AG08396 (cell line): ENCODE results near the gene CC2D1A.
"Not testable (repeated sequence)": the region's sequence is repeated elsewhere in the genome, so short reads cannot be mapped to it uniquely, and the experiment has no call there.

Source experiments
- DNase-seq: peaks from one replicate; pipeline ENCODE4 v3.0.0; 2012; ENCODE audit warnings: low spot score, mixed read lengths

The CC2D1A gene

DNA sequence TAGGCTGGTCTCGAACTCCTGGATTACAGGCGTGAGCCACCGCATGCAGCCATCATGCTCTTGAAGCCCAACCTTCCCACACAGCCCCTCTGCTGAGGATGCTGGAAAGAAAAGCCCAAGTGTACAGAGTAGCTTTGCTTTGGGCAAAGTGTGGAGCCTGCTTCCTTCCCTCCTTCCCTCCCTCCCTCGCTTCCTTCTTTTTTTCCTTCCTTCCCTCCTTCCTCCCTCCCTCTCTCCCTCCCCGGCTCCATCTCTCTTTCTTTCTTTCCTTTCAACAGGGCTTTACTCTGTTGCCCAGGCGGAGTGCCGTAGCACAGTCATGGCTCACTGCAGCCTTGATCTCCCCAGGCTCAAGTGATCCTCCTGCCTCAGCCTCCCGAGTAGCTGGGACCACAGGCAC, 2.7 kb downstream of the CC2D1A start:
- DNase-seq = no peak

DNA sequence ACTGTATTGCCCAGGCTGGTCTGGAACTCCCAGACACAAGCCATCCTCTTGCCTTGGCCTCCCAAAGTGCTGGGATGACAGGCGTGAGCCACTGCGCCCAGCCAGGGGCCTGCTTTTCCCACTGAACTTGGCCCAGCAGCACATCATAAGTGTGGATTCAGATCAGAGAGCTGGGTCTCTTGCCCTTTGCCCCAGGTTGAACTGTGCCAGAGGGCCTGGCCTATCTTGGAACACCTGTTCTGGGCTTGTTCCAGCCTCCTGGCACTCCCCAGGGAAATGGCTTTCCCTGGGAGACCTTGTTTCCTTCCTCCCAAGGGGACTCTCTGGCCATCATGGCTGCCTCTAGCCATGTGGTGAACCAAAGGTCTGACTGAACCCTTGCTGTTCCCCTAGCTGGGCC, 3.4 kb downstream of the CC2D1A start:
- DNase-seq = no peak

DNA sequence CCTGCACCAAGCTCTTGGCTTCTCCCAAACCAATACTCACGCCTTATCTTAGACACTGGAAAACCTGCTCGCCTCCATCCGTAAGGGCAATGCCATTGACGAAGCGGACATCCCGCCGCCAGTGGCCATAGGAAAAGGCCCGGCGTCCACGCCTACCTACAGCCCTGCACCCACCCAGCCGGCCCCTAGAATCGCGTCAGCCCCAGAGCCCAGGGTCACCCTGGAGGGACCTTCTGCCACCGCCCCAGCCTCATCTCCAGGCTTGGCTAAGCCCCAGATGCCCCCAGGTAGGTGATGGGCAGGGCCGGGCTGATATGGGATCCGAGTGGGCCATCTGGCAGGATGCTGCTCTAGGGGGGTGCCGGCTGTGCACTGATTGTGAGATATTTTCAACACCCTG, 7.4 kb downstream of the CC2D1A start:
- DNase-seq = no peak

DNA sequence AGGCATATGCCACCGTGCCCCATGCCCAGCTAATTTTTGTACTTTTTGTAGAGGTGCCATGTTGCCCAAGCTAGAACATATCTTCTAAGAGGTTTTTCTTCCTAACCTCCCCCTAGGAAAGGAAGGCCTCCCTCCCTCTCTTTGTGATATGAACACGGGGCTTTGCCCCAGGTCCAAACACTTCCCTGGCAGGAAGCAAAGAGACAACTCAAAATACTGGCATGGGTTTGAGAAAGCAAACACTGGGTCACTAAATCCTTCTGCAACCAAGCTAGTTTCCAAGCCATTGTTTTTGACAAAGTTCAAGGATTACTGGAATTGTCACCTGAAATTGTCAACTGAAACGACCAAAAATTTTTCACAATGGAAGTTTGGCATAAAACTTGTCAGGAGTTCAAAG, 8.8 kb downstream of the CC2D1A start:
- no peak for DNase-seq

DNA sequence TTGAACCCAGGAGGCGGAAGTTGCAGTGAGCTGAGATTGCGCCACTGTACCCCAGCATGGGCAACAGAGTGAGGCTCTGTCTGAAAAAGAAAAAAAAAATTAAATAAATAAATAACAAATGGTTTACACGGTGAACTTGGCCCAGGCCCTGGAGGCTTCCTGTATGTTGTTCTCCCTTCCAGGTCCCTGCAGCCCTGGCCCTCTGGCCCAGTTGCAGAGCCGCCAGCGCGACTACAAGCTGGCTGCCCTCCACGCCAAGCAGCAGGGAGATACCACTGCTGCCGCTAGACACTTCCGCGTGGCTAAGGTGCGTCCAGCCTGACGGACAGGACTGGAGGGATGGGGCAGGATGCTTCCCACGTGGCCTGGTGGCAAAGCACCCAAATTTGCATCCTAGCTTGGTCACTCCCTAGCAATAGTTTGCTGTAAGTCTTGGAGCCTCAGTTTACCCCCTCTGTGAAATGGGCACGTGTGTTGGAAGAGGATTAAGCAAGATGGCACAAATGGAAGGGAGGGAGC, 11.9 kb downstream of the CC2D1A start:
- DNase-seq = no peak

DNA sequence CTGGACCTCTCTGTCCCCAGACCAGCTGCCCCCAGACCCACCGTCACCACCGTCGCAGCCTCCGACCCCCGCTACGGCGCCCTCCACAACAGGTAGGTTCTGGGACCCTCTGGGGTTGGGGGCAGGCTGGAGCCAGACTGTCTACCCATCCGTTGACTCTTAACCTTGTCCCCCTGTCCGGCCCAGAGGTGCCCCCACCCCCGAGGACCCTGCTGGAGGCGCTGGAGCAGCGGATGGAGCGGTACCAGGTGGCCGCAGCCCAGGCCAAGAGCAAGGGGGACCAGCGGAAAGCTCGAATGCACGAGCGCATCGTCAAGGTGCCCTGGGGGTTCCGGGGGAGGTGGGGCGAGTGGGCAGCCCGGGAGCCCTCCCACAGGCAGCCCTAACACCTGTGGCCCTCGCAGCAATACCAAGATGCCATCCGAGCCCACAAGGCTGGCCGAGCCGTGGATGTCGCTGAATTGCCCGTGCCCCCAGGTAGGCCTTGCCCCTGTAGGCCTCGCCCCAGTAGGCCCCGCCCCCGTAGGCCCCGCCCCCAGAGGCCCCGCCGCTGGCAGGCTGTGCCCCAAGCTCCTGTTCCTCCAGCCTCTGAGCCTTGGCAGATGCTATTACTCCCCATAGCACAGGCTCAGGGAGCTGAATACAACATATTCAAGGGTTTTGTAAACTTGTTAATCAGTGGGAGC, 12.9 kb downstream of the CC2D1A start:
- no peak for DNase-seq

DNA sequence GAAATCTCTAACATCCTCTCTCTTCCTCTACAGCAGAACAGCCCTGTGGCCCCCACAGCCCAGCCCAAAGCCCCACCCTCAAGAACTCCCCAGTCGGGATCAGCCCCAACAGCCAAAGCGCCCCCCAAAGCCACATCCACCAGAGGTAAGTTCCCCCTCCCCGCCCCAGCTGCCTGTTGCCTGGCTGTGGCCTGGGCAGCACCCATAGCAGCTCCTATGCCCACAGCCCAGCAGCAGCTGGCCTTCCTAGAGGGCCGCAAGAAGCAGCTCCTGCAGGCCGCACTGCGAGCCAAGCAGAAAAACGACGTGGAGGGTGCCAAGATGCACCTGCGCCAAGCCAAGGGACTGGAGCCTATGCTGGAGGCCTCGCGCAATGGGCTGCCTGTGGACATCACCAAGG, 14.5 kb downstream of the CC2D1A start:
- DNase-seq = no peak

DNA sequence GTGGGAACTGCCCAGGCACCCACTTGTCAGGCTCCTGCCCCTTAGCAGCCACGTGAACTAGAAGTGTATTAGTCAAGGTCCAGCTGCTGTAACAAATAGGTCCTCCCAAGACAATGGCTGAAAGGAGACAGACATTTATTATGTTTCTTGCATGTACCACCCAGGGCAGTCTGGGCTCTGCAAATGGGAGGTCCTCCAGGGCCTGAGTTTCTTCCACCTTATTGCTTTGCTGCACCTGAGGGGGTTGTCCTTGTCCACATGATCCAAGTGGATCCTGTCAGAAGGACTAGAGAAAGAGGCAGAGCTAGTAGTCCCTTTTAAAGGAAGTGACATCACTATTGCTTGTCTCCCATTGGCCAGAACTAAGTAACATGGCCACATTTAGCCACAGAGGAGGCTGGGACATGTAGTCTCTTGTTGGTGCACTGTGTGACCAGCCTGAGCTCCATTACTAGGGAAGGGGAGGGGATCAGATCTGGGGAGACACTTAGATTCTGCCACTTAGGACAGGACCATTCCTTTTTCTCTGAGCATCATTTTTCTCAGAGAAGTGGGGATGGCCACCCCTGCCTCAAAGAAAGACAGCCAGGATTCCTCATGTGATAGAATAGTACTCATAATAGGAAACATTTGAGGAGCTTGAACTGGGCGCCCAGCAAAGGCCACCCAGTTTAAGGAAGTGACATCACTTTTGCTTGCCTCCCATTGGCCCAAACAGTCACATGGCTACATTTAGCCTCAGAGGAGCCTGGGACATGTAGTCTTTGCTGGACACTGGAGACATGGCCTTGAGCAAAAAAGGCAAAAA, 15.1 kb downstream of the CC2D1A start:
- DNase-seq = peak; percentile 73

DNA sequence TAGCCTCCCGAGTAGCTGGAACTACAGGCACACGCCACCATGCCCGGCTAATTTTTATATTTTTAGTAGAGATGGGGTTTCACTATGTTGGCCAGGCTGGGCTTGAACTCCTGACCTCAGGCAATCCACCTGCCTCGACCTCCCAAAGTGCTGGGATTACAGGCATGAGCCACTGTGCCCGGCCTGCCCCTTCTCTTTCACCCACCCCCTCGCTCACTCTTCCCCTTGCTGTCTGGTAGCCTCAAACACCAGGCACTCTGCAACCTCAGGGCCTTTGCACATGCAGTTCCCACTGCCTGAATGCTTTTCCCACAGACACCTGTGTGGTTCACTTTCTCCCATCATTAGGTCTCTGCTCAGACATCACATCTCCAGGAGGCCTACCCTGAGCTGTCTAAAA, 16.1 kb downstream of the CC2D1A start:
- DNase-seq = not testable (repeated sequence)

DNA sequence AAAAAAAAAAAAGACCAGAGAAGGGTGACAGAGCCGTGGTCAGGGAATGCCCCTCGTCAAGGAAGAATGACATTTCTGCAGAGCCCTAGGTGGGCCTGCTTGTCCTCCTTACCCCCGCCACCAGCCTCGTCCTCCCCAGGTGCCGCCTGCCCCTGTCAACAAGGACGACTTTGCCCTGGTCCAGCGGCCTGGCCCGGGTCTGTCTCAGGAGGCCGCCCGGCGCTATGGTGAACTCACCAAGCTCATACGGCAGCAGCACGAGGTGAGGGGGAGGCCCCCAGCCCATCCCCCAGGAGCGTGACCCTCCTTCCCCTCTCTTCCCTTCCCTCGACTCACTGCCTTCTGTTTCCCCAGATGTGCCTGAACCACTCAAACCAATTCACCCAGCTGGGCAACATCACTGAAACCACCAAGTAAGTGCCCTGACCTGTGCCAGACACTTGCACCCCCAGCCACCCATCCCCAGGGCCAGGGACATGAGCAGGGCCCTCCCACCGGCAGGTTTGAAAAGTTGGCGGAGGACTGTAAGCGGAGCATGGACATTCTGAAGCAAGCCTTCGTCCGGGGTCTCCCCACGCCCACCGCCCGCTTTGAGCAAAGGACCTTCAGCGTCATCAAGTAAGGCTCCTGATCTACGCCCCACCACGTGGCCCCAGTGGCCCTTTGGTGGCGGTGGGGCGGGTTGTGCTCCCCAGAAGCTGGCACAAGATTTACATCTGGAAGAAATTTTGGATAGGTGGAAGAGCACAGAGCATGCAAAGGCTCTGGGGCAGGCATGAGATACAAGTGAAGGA, 17.4 kb downstream of the CC2D1A start:
- DNase-seq = no peak

DNA sequence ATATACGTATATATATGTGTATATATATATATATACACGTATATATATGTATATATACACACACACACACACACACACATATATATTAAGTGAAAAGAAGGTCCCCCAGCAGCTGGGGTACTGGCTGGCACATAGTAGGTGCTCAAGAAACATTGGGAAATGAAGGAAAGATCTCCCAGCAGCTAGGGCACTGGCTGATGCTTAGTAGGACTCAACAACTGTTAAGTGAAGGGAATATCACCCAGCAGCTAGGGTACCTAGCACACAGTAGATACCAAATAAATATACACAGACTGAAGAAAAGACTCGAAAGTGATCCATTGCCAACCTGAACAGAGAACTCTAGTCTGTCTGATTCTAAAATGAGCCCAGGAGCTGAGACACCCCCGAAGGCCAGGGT, 20.0 kb downstream of the CC2D1A start:
- no peak for DNase-seq

DNA sequence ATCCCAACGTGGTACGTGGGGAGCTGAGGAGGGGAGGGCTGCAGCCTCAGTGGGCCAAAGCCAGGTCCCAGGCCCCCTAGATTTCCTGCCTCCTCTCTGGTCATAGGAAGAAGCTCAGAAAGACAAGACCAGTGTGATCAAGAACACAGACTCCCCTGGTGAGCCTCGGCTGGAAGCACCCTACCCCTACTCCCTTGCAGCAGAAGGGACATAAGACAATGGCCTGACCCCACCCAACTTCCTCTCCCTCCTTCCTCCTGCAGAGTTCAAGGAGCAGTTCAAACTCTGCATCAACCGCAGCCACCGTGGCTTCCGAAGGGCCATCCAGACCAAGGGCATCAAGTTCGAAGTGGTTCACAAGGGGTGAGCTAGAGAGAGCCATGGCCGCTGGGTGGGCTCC, 20.7 kb downstream of the CC2D1A start:
- no peak for DNase-seq

DNA sequence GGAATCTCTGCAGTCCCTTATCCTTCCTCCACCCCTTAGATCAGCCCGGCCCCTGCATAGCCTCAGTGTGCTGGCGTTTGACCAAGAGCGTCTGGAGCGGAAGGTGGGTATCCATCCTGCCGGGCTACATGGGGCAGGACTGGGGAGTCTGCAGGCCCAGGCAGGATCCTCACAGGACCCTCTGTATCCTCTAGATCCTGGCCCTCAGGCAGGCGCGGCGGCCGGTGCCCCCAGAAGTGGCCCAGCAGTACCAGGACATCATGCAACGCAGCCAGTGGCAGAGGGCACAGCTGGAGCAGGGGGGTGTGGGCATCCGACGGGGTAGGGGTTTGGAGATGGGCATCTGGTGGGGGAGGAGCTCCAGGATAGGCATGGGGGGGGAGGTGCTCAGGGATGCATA, 23.3 kb downstream of the CC2D1A start:
- peak; percentile 14 for DNase-seq

DNA sequence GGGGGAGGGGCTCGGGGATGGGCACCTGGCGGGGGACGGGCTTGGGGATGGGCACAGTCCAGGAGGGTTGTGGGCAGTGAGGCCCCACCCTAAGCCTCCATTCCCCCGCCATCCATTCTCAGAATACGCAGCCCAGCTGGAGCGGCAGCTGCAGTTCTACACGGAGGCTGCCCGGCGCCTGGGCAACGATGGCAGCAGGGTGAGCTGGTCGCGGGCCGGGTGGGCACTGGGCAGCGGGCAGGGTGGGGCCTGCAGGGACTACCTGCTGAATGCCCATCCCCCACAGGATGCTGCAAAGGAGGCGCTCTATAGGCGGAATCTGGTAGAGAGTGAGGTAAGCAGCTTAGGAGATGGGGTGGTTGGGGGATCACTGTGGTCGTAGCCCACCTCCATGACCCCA, 24.0 kb downstream of the CC2D1A start:
- no peak for DNase-seq

DNA sequence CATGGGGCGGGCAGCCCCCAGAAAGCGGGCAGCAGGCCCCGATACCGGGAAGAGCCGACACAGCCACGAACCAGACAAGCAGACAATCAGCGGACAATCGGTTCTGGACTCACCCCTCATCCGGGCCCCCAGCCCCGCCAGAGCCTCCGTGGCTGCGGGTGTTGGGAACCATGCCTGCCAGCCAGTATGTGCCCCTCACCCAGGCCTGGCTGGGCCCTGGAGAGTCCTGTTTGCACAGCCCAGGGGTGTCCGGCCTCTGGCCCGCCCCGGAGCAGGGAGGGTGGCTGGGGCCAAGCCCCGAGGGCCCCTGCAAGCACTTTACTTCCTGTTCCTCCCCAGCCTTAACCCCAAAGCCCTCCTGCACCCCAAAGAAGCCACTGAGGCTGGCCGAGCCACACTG, 24.4 kb downstream of the CC2D1A start:
- DNase-seq = no peak

DNA sequence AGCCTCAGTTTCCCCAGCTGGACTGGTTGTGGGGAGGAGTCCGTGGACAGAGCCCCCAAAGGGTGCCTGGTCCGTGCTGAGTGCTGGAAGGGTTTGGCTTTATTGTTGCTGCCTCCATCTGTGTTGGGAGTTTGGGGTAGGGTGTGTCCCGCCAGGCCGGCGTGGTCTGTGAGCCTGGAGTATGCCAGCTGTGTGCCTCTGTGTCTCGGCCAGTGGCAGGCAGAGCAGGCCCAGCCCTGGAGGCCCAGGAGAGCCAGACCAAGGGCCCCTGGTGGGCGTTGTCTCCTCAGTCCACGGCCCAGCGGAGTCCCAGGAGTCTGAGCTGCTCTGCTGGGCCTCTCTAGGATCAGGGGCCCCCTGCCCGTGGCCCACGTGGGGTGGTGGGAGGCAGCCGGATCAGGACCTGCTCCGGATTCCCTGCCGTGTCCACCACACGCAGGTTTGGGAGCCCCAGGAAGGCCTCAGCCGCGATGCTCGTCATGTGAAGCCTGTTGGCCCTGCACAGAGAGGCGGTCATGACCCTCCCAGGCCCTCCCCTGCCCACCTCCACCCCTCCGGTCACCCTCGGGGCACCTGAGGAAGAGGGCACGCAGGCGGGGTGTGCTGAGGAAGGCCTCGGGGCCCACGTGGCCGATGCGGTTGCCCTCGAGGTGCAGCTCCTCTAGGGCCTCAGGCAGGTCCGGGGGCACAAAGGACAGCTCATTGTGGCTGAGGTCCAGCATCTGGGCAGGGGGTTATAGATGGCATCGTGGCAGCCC, 25.6 kb downstream of the CC2D1A start:
- no peak for DNase-seq

DNA sequence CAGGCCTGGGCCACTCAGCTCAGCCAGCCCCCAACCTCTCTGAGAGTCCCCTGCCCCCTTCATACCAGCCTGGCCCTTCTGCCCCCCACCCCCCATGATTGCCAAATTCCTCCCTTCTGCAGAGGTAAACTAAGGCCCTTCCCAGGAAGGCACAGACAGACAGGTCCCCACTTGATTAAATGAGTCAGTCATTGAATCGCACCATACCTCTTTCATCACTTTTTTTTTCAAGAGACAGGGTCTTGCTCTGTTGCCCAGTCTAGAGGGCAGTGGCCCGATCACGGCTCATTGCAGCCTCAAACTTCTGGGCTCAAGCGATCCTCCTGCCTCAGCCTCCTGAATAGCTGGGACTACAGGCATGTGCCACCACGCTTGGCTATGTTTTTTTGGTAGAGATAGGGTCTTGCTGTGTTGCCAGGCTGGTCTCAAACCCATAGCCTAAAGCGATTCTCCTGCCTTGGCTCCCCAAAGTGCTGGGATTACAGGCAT, 26.2 kb downstream of the CC2D1A start:
- no peak for DNase-seq

DNA sequence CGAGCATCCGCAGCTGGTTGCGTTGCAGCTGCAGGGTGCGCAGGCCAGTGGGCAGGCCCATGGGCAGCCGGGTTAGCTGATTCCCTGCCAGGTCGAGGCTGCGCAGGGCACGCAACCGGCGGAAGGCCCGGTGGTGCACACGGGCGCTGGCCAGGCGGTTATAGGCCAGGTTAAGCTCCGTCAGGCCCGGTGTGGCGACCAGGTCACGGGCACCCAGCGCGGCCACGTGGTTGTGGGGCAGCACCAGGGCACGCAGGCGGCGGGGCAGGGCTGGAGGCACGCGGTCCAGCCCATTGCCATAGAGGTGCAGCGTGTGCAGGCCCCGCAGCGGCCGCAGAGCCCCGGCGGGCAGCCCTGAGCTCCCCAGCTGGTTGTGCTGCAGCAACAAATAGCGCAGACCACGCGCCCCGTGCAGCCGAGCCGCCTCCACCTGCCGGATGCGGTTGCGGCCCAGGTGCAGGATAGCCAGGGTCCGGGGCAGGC, 27.0 kb downstream of the CC2D1A start:
- no peak for DNase-seq

DNA sequence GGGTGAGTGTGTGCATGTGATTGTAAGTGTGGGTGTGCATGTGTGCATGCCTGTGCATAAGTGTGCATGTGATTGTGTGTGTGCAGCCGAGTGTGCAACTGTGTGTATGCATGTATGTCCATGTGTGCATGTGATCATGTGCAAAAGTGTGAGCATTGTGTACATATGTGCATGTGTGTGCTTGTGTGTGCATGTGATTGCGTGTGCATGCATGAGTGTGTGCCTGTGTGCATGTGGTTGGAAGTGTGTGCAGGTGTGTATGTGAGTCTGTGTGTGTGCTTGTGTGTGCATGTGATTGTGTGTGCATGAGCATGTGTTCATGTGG, 28.7 kb downstream of the CC2D1A start:
- no peak for DNase-seq

DNA sequence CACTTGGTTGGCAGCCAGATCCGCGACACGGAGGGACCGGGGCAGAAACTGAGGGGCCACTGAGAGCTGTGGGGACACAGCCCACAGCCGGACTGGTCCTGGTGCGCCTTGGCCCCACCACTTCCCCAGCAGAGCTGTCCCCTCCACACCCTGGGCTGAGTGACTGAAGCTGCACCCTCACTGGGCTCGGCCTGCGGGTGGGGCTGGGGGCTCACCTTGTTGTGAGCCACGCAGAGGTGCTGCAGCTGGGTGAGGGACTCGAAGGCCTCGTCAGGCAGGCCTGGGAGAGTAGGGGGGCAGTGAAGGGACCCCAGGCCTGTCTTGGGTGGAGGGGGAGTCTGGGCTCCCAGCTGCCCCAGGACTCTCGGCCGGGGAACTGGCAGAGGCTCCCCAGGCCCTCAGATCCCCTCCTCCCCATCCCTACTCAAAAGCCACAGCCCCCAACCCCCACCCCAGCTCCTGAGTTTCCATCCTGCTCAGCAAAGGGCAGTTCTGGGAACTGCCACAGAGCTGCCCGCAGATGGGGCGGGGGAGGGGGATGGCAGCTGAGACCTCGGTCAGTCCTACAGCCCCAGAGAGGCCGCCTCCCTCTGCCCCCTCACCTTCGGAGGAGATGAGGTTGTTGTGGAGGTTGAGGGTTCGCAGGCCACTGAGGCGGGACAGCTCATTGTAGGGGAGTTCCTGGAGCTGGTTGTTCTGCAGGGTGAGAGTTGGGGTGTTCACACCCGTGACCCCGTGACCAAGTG, 29.9 kb downstream of the CC2D1A start:
- no peak for DNase-seq
